ENCODE data around the gene MDM2. TPM values are rescaled to one million over a fixed set of nuclear protein-coding genes. Genes with fewer than 3 reads are reported as not detected.

MDM2 gene
- total RNA-seq, 1 experiment from 2014 or later: 56.9 TPM

DNA sequence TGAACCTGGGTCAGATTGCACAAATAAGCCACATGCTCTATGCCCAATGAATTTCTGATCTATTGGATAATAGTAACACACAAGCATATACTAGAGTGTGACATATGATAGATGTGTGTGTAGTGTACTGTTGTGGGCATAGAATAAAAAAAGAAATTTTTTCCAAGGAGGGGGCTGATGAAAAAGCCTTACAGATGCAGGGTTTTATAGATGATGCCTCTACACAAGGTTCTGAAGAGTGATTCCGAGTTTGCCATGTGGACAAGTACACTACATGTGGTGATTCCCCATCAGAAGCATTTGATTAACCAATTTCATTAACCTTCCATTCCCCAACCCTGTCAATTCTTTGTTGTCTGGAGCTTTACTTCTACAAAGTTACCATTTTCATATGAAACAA is 79.7 kb downstream of the MDM2 start:
- H3K79me2 ChIP-seq (ENCODE audit: low read length): no peaks in the 10 kb centered on the region
- no peaks in the 10 kb centered on the region for H3K36me3 ChIP-seq (ENCODE audit: insufficient read depth, low read length)
- H3K27ac ChIP-seq (ENCODE audit: low read length): no peak overlapping the region
- no peak overlapping the region for H3K9ac ChIP-seq (ENCODE audit: low read length)
- no peak for DNase-seq
- no peaks in the 10 kb centered on the region for H3K9me2 ChIP-seq (replicated peaks; ENCODE audit: insufficient read depth, low read length)
- no peaks in the 10 kb centered on the region for H3K4me1 ChIP-seq (ENCODE audit: low read length)
- H3K27me3 ChIP-seq (ENCODE audit: low read length): no peaks in the 10 kb centered on the region
- no peak overlapping the region for H2AFZ ChIP-seq (ENCODE audit: low read length)
- no peak overlapping the region for H3K4me2 ChIP-seq (ENCODE audit: low read depth, low read length, poor library complexity, severe bottlenecking)
- H3K9me3 ChIP-seq (ENCODE audit: low read length): no peaks in the 10 kb centered on the region
- no peaks in the 10 kb centered on the region for H4K20me1 ChIP-seq (ENCODE audit: insufficient read depth, low read depth, low read length)
- H3K4me3 ChIP-seq (ENCODE audit: low read length): no peak overlapping the region

DNA sequence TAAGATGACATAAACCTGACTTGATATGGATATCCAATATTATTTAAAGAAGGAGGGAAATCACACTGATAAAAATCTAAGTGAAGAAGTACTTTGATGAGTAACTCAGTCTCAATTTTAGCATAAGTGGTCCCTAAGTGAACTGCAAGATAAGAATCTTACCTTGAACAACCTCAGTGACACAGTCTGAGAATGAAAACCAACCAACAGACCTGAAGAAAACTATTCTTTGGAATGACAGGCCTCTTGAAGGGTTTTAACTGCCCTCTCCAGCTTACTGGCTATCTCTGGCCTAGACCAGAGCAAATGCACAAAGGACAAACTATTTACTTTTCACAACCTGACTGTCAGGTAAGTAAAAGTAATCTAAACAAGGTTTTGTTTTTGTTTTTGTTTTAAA is 80.3 kb downstream of the MDM2 start:
- no peak overlapping the region for H3K27ac ChIP-seq (ENCODE audit: low read length)

GRCh38 chr12:68890701-68891113 is 82.7 kb downstream of the MDM2 start:
- no peaks in the 10 kb centered on the region for H3K79me2 ChIP-seq (ENCODE audit: low read length)
- H3K4me3 ChIP-seq (ENCODE audit: low read length): no peak overlapping the region
- H3K9me3 ChIP-seq (ENCODE audit: low read length): no peaks in the 10 kb centered on the region
- no peak overlapping the region for H3K27ac ChIP-seq (ENCODE audit: low read length)
- H3K4me1 ChIP-seq (ENCODE audit: low read length): no peaks in the 10 kb centered on the region
- no peaks in the 10 kb centered on the region for H3K9me2 ChIP-seq (replicated peaks; ENCODE audit: insufficient read depth, low read length)
- H2AFZ ChIP-seq (ENCODE audit: low read length): no peak overlapping the region
- no peaks in the 10 kb centered on the region for H4K20me1 ChIP-seq (ENCODE audit: insufficient read depth, low read depth, low read length)
- DNase-seq: no peak
- H3K27me3 ChIP-seq (ENCODE audit: low read length): no peaks in the 10 kb centered on the region
- H3K36me3 ChIP-seq (ENCODE audit: insufficient read depth, low read length): no peaks in the 10 kb centered on the region
- H3K4me2 ChIP-seq (ENCODE audit: low read depth, low read length, poor library complexity, severe bottlenecking): no peak overlapping the region
- H3K9ac ChIP-seq (ENCODE audit: low read length): no peak overlapping the region

More for the DNA sequence above, 80.3 kb downstream of the MDM2 start:
- Histone ChIP-seq H3K9me3 (ENCODE audit: low read length) (no peaks in the 10 kb centered on the region), H3K4me3 (ENCODE audit: low read length) (no peak overlapping the region), H3K4me1 (ENCODE audit: low read length) (no peaks in the 10 kb centered on the region), H4K20me1 (ENCODE audit: insufficient read depth, low read depth, low read length) (no peaks in the 10 kb centered on the region), H3K27me3 (ENCODE audit: low read length) (no peaks in the 10 kb centered on the region), H3K9me2 (replicated peaks; ENCODE audit: insufficient read depth, low read length) (no peaks in the 10 kb centered on the region), H3K4me2 (ENCODE audit: low read depth, low read length, poor library complexity, severe bottlenecking) (no peak overlapping the region), H3K36me3 (ENCODE audit: insufficient read depth, low read length) (no peaks in the 10 kb centered on the region), H3K9ac (ENCODE audit: low read length) (no peak overlapping the region), H3K79me2 (ENCODE audit: low read length) (no peaks in the 10 kb centered on the region), H2AFZ (ENCODE audit: low read length) (no peak overlapping the region)
- no peak for DNase-seq

DNA sequence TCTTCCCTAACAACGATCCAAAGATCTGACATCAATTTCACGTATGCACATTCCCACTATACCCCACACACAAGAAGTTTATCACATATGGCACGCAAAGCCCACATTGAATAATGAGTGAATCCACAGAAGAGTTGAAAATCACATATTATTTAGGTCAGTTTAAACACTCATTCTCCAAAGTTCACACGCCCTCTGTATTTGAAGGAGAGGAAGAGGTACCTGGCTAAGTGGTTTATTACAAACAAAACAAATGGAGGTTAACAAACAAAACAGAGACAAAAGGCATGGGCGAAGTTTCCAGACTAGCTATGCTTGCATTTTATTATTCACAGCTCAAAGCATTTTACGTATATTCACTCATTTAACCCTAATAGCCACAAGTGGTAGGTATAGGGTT is 83.2 kb downstream of the MDM2 start:
- Histone ChIP-seq H3K4me1 (ENCODE audit: low read length) (no peaks in the 10 kb centered on the region), H3K36me3 (ENCODE audit: insufficient read depth, low read length) (no peaks in the 10 kb centered on the region), H3K27ac (ENCODE audit: low read length) (no peak overlapping the region), H3K9ac (ENCODE audit: low read length) (no peak overlapping the region), H3K9me2 (replicated peaks; ENCODE audit: insufficient read depth, low read length) (no peaks in the 10 kb centered on the region), H3K79me2 (ENCODE audit: low read length) (no peaks in the 10 kb centered on the region), H2AFZ (ENCODE audit: low read length) (no peak overlapping the region), H3K27me3 (ENCODE audit: low read length) (no peaks in the 10 kb centered on the region), H3K4me2 (ENCODE audit: low read depth, low read length, poor library complexity, severe bottlenecking) (no peak overlapping the region), H3K9me3 (ENCODE audit: low read length) (no peaks in the 10 kb centered on the region), H3K4me3 (ENCODE audit: low read length) (no peak overlapping the region), H4K20me1 (ENCODE audit: insufficient read depth, low read depth, low read length) (no peaks in the 10 kb centered on the region)
- no peak for DNase-seq

- no peaks in the 10 kb centered on the region for H3K27me3 ChIP-seq (ENCODE audit: low read length)
- H4K20me1 ChIP-seq (ENCODE audit: insufficient read depth, low read depth, low read length): no peaks in the 10 kb centered on the region
- H3K4me1 ChIP-seq (ENCODE audit: low read length): peaks cover 15% of the 10 kb centered on the region
- H3K36me3 ChIP-seq (ENCODE audit: insufficient read depth, low read length): no peaks in the 10 kb centered on the region
- H3K9me3 ChIP-seq (ENCODE audit: low read length): no peaks in the 10 kb centered on the region
- no peak overlapping the region for H2AFZ ChIP-seq (ENCODE audit: low read length)
- no peaks in the 10 kb centered on the region for H3K79me2 ChIP-seq (ENCODE audit: low read length)
- no peaks in the 10 kb centered on the region for H3K9me2 ChIP-seq (replicated peaks; ENCODE audit: insufficient read depth, low read length)
- H3K4me3 ChIP-seq (ENCODE audit: low read length): no peak overlapping the region
- no peak for DNase-seq
- no peak overlapping the region for H3K4me2 ChIP-seq (ENCODE audit: low read depth, low read length, poor library complexity, severe bottlenecking)
- no peak overlapping the region for H3K9ac ChIP-seq (ENCODE audit: low read length)
- no peak overlapping the region for H3K27ac ChIP-seq (ENCODE audit: low read length)
Observed at GRCh38 chr12:68893201-68893600, 85.2 kb downstream of the MDM2 start.

DNA sequence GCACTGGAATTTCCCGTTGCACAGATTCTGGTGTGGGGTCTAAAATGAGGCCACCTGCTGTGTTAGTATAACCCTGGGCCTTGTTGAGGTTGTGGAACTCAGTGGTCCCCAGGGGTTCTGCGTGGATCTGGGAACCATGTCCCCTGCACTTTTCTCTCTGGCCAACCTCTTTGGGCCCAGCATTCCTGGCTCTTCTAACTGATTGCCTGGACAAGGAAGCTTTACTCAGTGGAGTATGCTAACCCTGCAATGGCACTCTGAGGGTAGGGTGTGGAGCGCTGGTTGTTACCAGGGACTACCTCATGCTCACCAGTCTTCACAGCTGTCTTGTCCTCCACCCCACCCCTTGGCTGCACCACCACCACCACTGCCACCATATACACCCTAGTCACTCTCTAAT is 85.8 kb downstream of the MDM2 start:
- H3K27me3 ChIP-seq (ENCODE audit: low read length): no peaks in the 10 kb centered on the region
- H3K4me1 ChIP-seq (ENCODE audit: low read length): peaks cover 15% of the 10 kb centered on the region
- H3K9me2 ChIP-seq (replicated peaks; ENCODE audit: insufficient read depth, low read length): no peaks in the 10 kb centered on the region

GRCh38 chr12:68894276-68894855 is 86.4 kb downstream of the MDM2 start:
- Histone ChIP-seq H2AFZ (ENCODE audit: low read length) (no peak overlapping the region), H3K36me3 (ENCODE audit: insufficient read depth, low read length) (no peaks in the 10 kb centered on the region), H3K27ac (ENCODE audit: low read length) (no peak overlapping the region), H3K27me3 (ENCODE audit: low read length) (no peaks in the 10 kb centered on the region), H3K9me2 (replicated peaks; ENCODE audit: insufficient read depth, low read length) (no peaks in the 10 kb centered on the region), H3K4me3 (ENCODE audit: low read length) (no peak overlapping the region), H3K9me3 (ENCODE audit: low read length) (no peaks in the 10 kb centered on the region), H3K4me1 (ENCODE audit: low read length) (peaks cover 15% of the 10 kb centered on the region), H3K79me2 (ENCODE audit: low read length) (no peaks in the 10 kb centered on the region), H4K20me1 (ENCODE audit: insufficient read depth, low read depth, low read length) (no peaks in the 10 kb centered on the region), H3K4me2 (ENCODE audit: low read depth, low read length, poor library complexity, severe bottlenecking) (no peak overlapping the region), H3K9ac (ENCODE audit: low read length) (no peak overlapping the region)
- no peak for DNase-seq

More for the DNA sequence above, 85.8 kb downstream of the MDM2 start:
- Histone ChIP-seq H3K4me3 (ENCODE audit: low read length) (no peak overlapping the region), H3K4me2 (ENCODE audit: low read depth, low read length, poor library complexity, severe bottlenecking) (no peak overlapping the region), H3K79me2 (ENCODE audit: low read length) (no peaks in the 10 kb centered on the region), H4K20me1 (ENCODE audit: insufficient read depth, low read depth, low read length) (no peaks in the 10 kb centered on the region), H2AFZ (ENCODE audit: low read length) (no peak overlapping the region), H3K9ac (ENCODE audit: low read length) (no peak overlapping the region), H3K27ac (ENCODE audit: low read length) (no peak overlapping the region), H3K36me3 (ENCODE audit: insufficient read depth, low read length) (no peaks in the 10 kb centered on the region), H3K9me3 (ENCODE audit: low read length) (no peaks in the 10 kb centered on the region)
- no peak for DNase-seq

- peak; percentile 71 for DNase-seq
- no peak overlapping the region for H2AFZ ChIP-seq (ENCODE audit: low read length)
- no peak overlapping the region for H3K4me3 ChIP-seq (ENCODE audit: low read length)
- no peaks in the 10 kb centered on the region for H3K9me2 ChIP-seq (replicated peaks; ENCODE audit: insufficient read depth, low read length)
- H3K27ac ChIP-seq (ENCODE audit: low read length): no peak overlapping the region
- no peaks in the 10 kb centered on the region for H3K9me3 ChIP-seq (ENCODE audit: low read length)
- peak overlapping the region; percentile 52 for H3K4me2 ChIP-seq (ENCODE audit: low read depth, low read length, poor library complexity, severe bottlenecking)
- H3K36me3 ChIP-seq (ENCODE audit: insufficient read depth, low read length): no peaks in the 10 kb centered on the region
- no peaks in the 10 kb centered on the region for H3K27me3 ChIP-seq (ENCODE audit: low read length)
- H3K4me1 ChIP-seq (ENCODE audit: low read length): peaks cover 15% of the 10 kb centered on the region
- no peaks in the 10 kb centered on the region for H4K20me1 ChIP-seq (ENCODE audit: insufficient read depth, low read depth, low read length)
- H3K9ac ChIP-seq (ENCODE audit: low read length): no peak overlapping the region
- no peaks in the 10 kb centered on the region for H3K79me2 ChIP-seq (ENCODE audit: low read length)
Observed at GRCh38 chr12:68896881-68897540, 89.0 kb downstream of the MDM2 start.
